Tibial nerve (tissue), 4 donors: Measurements from ENCODE around the gene SLC35F5. TPM values are rescaled to one million over a fixed set of nuclear protein-coding genes. Genes with fewer than 3 reads are reported as not detected.

Source experiments
- DNase-seq, 2 donors: peaks; one replicate each; pipeline ENCODE4 v3.0.0-alpha.2; 2019; ENCODE audit warnings: low spot score in 2 of 2
- H3K27ac ChIP-seq, 4 donors: fragments of 200-600 bp; sonication (generic) in 3 of 4; one replicate each; pipeline ENCODE4 v1.5.1; 2017 to 2019; ENCODE audit warnings: mild to moderate bottlenecking in 1 of 4
- H3K27me3 ChIP-seq, 2 donors: fragments of 200-600 bp; sonication (generic) in 1 of 2; one replicate each; pipeline versions ENCODE4 v1.5.1 to v1.6.0; 2017 to 2019
- H3K36me3 ChIP-seq, 3 donors: fragments of 200-600 bp; sonication (generic); one replicate each; pipeline ENCODE4 v1.5.1; 2018 to 2019
- H3K4me1 ChIP-seq, 4 donors: fragments of 200-600 bp; sonication (generic) in 3 of 4; one replicate each; pipeline ENCODE4 v1.5.1; 2017 to 2019
- H3K4me3 ChIP-seq, 4 donors: fragments of 200-600 bp; sonication (generic) in 3 of 4; one replicate each; pipeline ENCODE4 v1.5.1; 2017 to 2019; ENCODE audit warnings: mild to moderate bottlenecking in 1 of 4, moderate library complexity in 1 of 4
- H3K9me3 ChIP-seq, 4 donors: fragments of 200-600 bp; sonication (generic) in 3 of 4; one replicate each; pipeline ENCODE4 v1.5.1; 2017 to 2019
- EP300 ChIP-seq, 2 donors: sonication (generic); formaldehyde crosslinking; IDR thresholded peaks; one replicate each; pipeline ENCODE4 v1.6.1; 2017; ENCODE audit warnings: antibody characterized with exemption in 2 of 2, mild to moderate bottlenecking in 1 of 2
- POLR2A ChIP-seq, 2 donors: fragments of 450-650 bp; IDR thresholded peaks; one replicate each; pipeline ENCODE4 v1.6.1; 2017; ENCODE audit warnings: antibody characterized with exemption in 2 of 2, mild to moderate bottlenecking in 2 of 2, moderate library complexity in 2 of 2
- WGBS, 2 donors: methylation state at CpG; one replicate each; pipeline ENCODE4 v1.1.5; 2018; 5-methylcytosine and 5-hydroxymethylcytosine counted together
- total RNA-seq, 4 donors: library from RNA; depleted of rRNA; stranded (reverse); fragments of >200 nt; gene quantifications; one replicate each; pipeline ENCODE4 v1.1.0, GENCODE V29; 2016
- TF ChIP-seq, protein P1 (sequence below), 5 experiments: fragments of 200-600 bp in 3 of 5; fragments of 450-650 bp in 2 of 5; sonication (generic) in 3 of 5; IDR thresholded peaks; one replicate each; pipeline ENCODE4 v1.5.1; 2016 to 2019; ENCODE audit warnings: antibody characterized with exemption in 5 of 5, mild to moderate bottlenecking in 3 of 5, moderate library complexity in 2 of 5

Gene SLC35F5
- total RNA-seq, 4 donors from 2014 or later = 55.5 to 72.2 (median 61.5) TPM

- Histone ChIP-seq H3K27ac (no peak overlapping the region), H3K9me3 (no peaks in the 10 kb centered on the region), H3K4me1 (no peaks in the 10 kb centered on the region), H3K27me3 (no peaks in the 10 kb centered on the region), H3K36me3 (no peaks in the 10 kb centered on the region), H3K4me3 (no peak overlapping the region)
- DNase-seq = no peak
- TF ChIP-seq, protein P1, sequence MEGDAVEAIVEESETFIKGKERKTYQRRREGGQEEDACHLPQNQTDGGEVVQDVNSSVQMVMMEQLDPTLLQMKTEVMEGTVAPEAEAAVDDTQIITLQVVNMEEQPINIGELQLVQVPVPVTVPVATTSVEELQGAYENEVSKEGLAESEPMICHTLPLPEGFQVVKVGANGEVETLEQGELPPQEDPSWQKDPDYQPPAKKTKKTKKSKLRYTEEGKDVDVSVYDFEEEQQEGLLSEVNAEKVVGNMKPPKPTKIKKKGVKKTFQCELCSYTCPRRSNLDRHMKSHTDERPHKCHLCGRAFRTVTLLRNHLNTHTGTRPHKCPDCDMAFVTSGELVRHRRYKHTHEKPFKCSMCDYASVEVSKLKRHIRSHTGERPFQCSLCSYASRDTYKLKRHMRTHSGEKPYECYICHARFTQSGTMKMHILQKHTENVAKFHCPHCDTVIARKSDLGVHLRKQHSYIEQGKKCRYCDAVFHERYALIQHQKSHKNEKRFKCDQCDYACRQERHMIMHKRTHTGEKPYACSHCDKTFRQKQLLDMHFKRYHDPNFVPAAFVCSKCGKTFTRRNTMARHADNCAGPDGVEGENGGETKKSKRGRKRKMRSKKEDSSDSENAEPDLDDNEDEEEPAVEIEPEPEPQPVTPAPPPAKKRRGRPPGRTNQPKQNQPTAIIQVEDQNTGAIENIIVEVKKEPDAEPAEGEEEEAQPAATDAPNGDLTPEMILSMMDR (IDR thresholded peaks at IDR 0.05) = no peak
- TF ChIP-seq POLR2A (IDR thresholded peaks at IDR 0.05) = no peak
- no peak for TF ChIP-seq EP300 (IDR thresholded peaks at IDR 0.05)
- WGBS, 2 donors = 56 to 61% methylated on average over 5 of the region's 5 CpGs
Measured at GRCh38 chr2:113791697-113792590, 35.5 kb upstream of the SLC35F5 start.

GRCh38 chr2:113784823-113785744 is 28.6 kb upstream of the SLC35F5 start:
- no peaks in the 10 kb centered on the region for H3K9me3 ChIP-seq
- H3K36me3 ChIP-seq = no peaks in the 10 kb centered on the region
- H3K4me3 ChIP-seq = no peak overlapping the region
- H3K27ac ChIP-seq = no peak overlapping the region
- H3K27me3 ChIP-seq = no peaks in the 10 kb centered on the region
- no peak for DNase-seq
- TF ChIP-seq EP300 (IDR thresholded peaks at IDR 0.05) (no peak), POLR2A (IDR thresholded peaks at IDR 0.05) (no peak)
- TF ChIP-seq, protein P1 (IDR thresholded peaks at IDR 0.05) = no peak
- WGBS, 2 donors = 74 to 80% methylated on average over 8 of the region's 8 CpGs
- H3K4me1 ChIP-seq = no peaks in the 10 kb centered on the region

DNA sequence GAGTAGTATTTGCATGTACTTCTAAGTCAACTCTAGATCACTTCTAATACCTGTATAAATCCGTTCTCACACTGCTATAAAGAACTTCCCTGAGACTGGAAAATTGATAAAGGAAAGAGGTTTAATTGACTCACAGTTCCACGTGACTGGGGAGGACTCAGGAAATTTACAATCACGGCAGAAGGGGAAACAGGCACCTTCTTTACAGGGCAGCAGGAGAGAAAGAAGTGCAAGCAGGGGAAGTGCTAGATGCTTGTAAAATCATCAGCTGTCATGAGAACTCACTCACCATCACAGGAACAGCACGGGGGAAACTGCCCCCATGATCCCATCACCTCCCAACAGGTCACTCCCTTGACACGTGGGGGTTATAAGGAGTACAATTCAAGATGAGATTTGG is 24.0 kb upstream of the SLC35F5 start:
- WGBS, 2 donors = 20 to 29% methylated on average over 5 of the region's 5 CpGs
- Histone ChIP-seq H3K4me1 (no peaks in the 10 kb centered on the region), H3K9me3 (no peaks in the 10 kb centered on the region), H3K27ac (no peak overlapping the region), H3K27me3 (no peaks in the 10 kb centered on the region), H3K4me3 (no peak overlapping the region), H3K36me3 (no peaks in the 10 kb centered on the region)
- no peak for DNase-seq
- TF ChIP-seq, protein P1 (IDR thresholded peaks at IDR 0.05) = no peak
- TF ChIP-seq POLR2A (IDR thresholded peaks at IDR 0.05) (no peak), EP300 (IDR thresholded peaks at IDR 0.05) (no peak)

DNA sequence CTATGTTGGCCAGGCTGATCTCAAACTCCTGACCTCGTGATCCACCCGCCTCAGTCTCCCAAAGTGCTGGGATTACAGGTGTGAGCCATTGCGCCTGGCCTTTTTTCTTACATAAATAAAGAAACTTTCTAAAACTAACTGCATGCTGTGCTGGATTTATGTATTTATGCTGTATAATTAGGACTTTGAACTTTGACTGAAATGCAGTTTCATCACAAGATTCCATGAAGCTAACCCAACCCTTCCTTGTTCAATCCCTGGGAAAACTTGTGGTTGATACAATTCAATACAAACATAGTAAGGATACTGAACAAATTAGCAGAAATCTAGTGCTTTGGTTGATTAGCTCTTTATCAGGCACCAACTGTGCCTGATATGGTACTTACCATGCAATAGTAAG is 20.9 kb upstream of the SLC35F5 start:
- no peaks in the 10 kb centered on the region for H3K9me3 ChIP-seq
- TF ChIP-seq EP300 (IDR thresholded peaks at IDR 0.05) (no peak), POLR2A (IDR thresholded peaks at IDR 0.05) (no peak)
- TF ChIP-seq, protein P1 (IDR thresholded peaks at IDR 0.05) = no peak

More for the DNA sequence above, 20.9 kb upstream of the SLC35F5 start:
- 96 to 98% methylated on average over 3 of the region's 3 CpGs for WGBS, 2 donors
- H3K4me3 ChIP-seq = no peak overlapping the region
- H3K4me1 ChIP-seq = no peaks in the 10 kb centered on the region
- no peaks in the 10 kb centered on the region for H3K27me3 ChIP-seq
- H3K36me3 ChIP-seq = no peaks in the 10 kb centered on the region
- DNase-seq = no peak
- no peak overlapping the region for H3K27ac ChIP-seq
